Mucosa of stomach (tissue), 1 donor: ENCODE data around the gene SPAG16.
"Not testable (repeated sequence)": the region's sequence is repeated elsewhere in the genome, so short reads cannot be mapped to it uniquely, and the experiment has no call there.

ENCODE experiments used
- H3K27me3 ChIP-seq: one replicate; pipeline ENCODE4 v1.7.0; 2013; ENCODE audit warnings: mild to moderate bottlenecking, low read length; ENCODE audit not compliant: control insufficient read depth, insufficient read depth
- H3K36me3 ChIP-seq: one replicate; pipeline ENCODE4 v1.7.0; 2013; ENCODE audit warnings: low read length; ENCODE audit not compliant: control insufficient read depth, insufficient read depth
- H3K4me1 ChIP-seq: one replicate; pipeline ENCODE4 v1.7.0; 2013; ENCODE audit warnings: mild to moderate bottlenecking, low read length; ENCODE audit not compliant: control insufficient read depth, insufficient read depth
- H3K4me3 ChIP-seq: one replicate; pipeline ENCODE4 v1.7.0; 2013; ENCODE audit warnings: low read length
- H3K9ac ChIP-seq: one replicate; pipeline ENCODE4 v1.7.0; 2013; ENCODE audit warnings: mild to moderate bottlenecking, low read length, moderate library complexity
- H3K9me3 ChIP-seq: one replicate; pipeline ENCODE4 v1.7.0; 2013; ENCODE audit warnings: mild to moderate bottlenecking, low read length, moderate library complexity; ENCODE audit not compliant: control insufficient read depth
- donor health status: Pancreatic carcinoma.

The SPAG16 gene

GRCh38 chr2:213914510-213914909 is 630.2 kb downstream of the SPAG16 start:
- Histone ChIP-seq H3K9me3 (no peaks in the 10 kb centered on the region), H3K9ac (no peak overlapping the region), H3K4me1 (no peaks in the 10 kb centered on the region), H3K36me3 (no peaks in the 10 kb centered on the region), H3K27me3 (no peaks in the 10 kb centered on the region), H3K4me3 (no peak overlapping the region)

GRCh38 chr2:213920014-213920413 is 635.8 kb downstream of the SPAG16 start:
- H3K9me3 ChIP-seq: no peaks in the 10 kb centered on the region

GRCh38 chr2:213923543-213923942 is 639.3 kb downstream of the SPAG16 start:
- Histone ChIP-seq H3K9me3 (no peaks in the 10 kb centered on the region), H3K4me1 (no peaks in the 10 kb centered on the region), H3K36me3 (no peaks in the 10 kb centered on the region), H3K9ac (no peak overlapping the region), H3K4me3 (no peak overlapping the region), H3K27me3 (no peaks in the 10 kb centered on the region)

More at GRCh38 chr2:213920014-213920413, 635.8 kb downstream of the SPAG16 start:
- Histone ChIP-seq H3K4me3 (no peak overlapping the region), H3K4me1 (no peaks in the 10 kb centered on the region), H3K36me3 (no peaks in the 10 kb centered on the region), H3K9ac (no peak overlapping the region), H3K27me3 (no peaks in the 10 kb centered on the region)

GRCh38 chr2:213934560-213934959 is 650.3 kb downstream of the SPAG16 start:
- no peak overlapping the region for H3K4me3 ChIP-seq
- H3K36me3 ChIP-seq: no peaks in the 10 kb centered on the region
- H3K9me3 ChIP-seq: no peaks in the 10 kb centered on the region
- no peaks in the 10 kb centered on the region for H3K4me1 ChIP-seq
- no peaks in the 10 kb centered on the region for H3K27me3 ChIP-seq
- H3K9ac ChIP-seq: no peak overlapping the region

GRCh38 chr2:213958086-213958485 is 673.8 kb downstream of the SPAG16 start:
- Histone ChIP-seq H3K9ac (no peak overlapping the region), H3K36me3 (no peaks in the 10 kb centered on the region), H3K9me3 (no peaks in the 10 kb centered on the region), H3K4me3 (no peak overlapping the region), H3K4me1 (no peaks in the 10 kb centered on the region), H3K27me3 (no peaks in the 10 kb centered on the region)

- H3K36me3 ChIP-seq: no peaks in the 10 kb centered on the region
- H3K9me3 ChIP-seq: no peaks in the 10 kb centered on the region
- no peaks in the 10 kb centered on the region for H3K27me3 ChIP-seq
- no peak overlapping the region for H3K4me3 ChIP-seq
- H3K4me1 ChIP-seq: no peaks in the 10 kb centered on the region
- no peak overlapping the region for H3K9ac ChIP-seq
Measured at GRCh38 chr2:213959589-213959988, 675.3 kb downstream of the SPAG16 start.

- Histone ChIP-seq H3K36me3 (no peaks in the 10 kb centered on the region), H3K9ac (no peak overlapping the region), H3K4me3 (no peak overlapping the region), H3K4me1 (no peaks in the 10 kb centered on the region), H3K9me3 (no peaks in the 10 kb centered on the region), H3K27me3 (no peaks in the 10 kb centered on the region)
Measured at GRCh38 chr2:213971536-213971935, 687.3 kb downstream of the SPAG16 start.

- no peak overlapping the region for H3K4me3 ChIP-seq
- no peaks in the 10 kb centered on the region for H3K9me3 ChIP-seq
- H3K27me3 ChIP-seq: no peaks in the 10 kb centered on the region
- H3K36me3 ChIP-seq: no peaks in the 10 kb centered on the region
- H3K4me1 ChIP-seq: no peaks in the 10 kb centered on the region
- no peak overlapping the region for H3K9ac ChIP-seq
Measured at GRCh38 chr2:213980883-213981282, 696.6 kb downstream of the SPAG16 start.

GRCh38 chr2:213989207-213989606 is 704.9 kb downstream of the SPAG16 start:
- H3K4me1 ChIP-seq: no peaks in the 10 kb centered on the region

GRCh38 chr2:213991453-213992108 is 707.3 kb downstream of the SPAG16 start:
- Histone ChIP-seq H3K27me3 (no peaks in the 10 kb centered on the region), H3K4me3 (no peak overlapping the region), H3K9me3 (no peaks in the 10 kb centered on the region), H3K9ac (no peak overlapping the region), H3K4me1 (no peaks in the 10 kb centered on the region), H3K36me3 (no peaks in the 10 kb centered on the region)

More at GRCh38 chr2:213989207-213989606, 704.9 kb downstream of the SPAG16 start:
- no peaks in the 10 kb centered on the region for H3K9me3 ChIP-seq
- H3K4me3 ChIP-seq: no peak overlapping the region
- no peaks in the 10 kb centered on the region for H3K36me3 ChIP-seq
- no peak overlapping the region for H3K9ac ChIP-seq
- H3K27me3 ChIP-seq: no peaks in the 10 kb centered on the region

- no peak overlapping the region for H3K4me3 ChIP-seq
- no peaks in the 10 kb centered on the region for H3K27me3 ChIP-seq
- H3K4me1 ChIP-seq: no peaks in the 10 kb centered on the region
- no peak overlapping the region for H3K9ac ChIP-seq
- H3K9me3 ChIP-seq: no peaks in the 10 kb centered on the region
- H3K36me3 ChIP-seq: no peaks in the 10 kb centered on the region
Measured at GRCh38 chr2:213995400-213996105, 711.3 kb downstream of the SPAG16 start.

- H3K9ac ChIP-seq, H3K4me3 ChIP-seq, H3K9me3 ChIP-seq, H3K27me3 ChIP-seq, H3K4me1 ChIP-seq, H3K36me3 ChIP-seq: not testable (repeated sequence)
Measured at GRCh38 chr2:213998976-213999375, 714.7 kb downstream of the SPAG16 start.
